Body of pancreas (tissue), 4 donors: Measurements from ENCODE around the gene ING5. TPM values are rescaled to one million over a fixed set of nuclear protein-coding genes. Genes with fewer than 3 reads are reported as not detected.

Experiments
- ATAC-seq: fragments of 150-250 bp; one replicate; pipeline ENCODE4 v1.9.1; 2016
- DNase-seq, 4 donors: peaks; one replicate each; pipeline ENCODE4 v3.0.0-alpha.2; 2019
- H3K27ac ChIP-seq, 4 donors: fragments of 200-600 bp; sonication (generic); 1 replicate in 3 of 4; 2 replicates in 1 of 4; pipeline versions ENCODE4 v1.5.1 to v1.6.1; 2016 to 2019; ENCODE audit warnings: mild to moderate bottlenecking in 1 of 4, mixed read lengths in 1 of 4, moderate library complexity in 1 of 4
- H3K27me3 ChIP-seq, 2 donors: fragments of 200-600 bp; sonication (generic); one replicate each; pipeline ENCODE4 v1.6.0; 2016; ENCODE audit warnings: mild to moderate bottlenecking in 1 of 2
- H3K36me3 ChIP-seq, 2 donors: fragments of 200-600 bp; sonication (generic); replicated peaks in 1 of 2; 2 replicates each; pipeline ENCODE4 v1.5.1; 2016; ENCODE audit warnings: low read depth in 2 of 2; ENCODE audit not compliant: insufficient read depth in 1 of 2
- H3K4me1 ChIP-seq: fragments of 200-600 bp; sonication (generic); one replicate; pipeline ENCODE4 v1.6.0; 2016
- H3K4me3 ChIP-seq, 2 donors: fragments of 200-600 bp; sonication (generic); 1 replicate in 1 of 2; 2 replicates in 1 of 2; pipeline ENCODE4 v1.5.1; 2016 to 2019
- H3K9me3 ChIP-seq, 3 donors: fragments of 200-600 bp; sonication (generic); 1 replicate in 2 of 3; 2 replicates in 1 of 3; pipeline ENCODE4 v1.5.1; 2016
- POLR2A ChIP-seq, 3 donors: fragments of 450-650 bp; IDR thresholded peaks; one replicate each; pipeline ENCODE4 v1.6.1; 2016; ENCODE audit warnings: antibody characterized with exemption in 3 of 3, mild to moderate bottlenecking in 2 of 3
- WGBS, 2 donors: methylation state at CpG; one replicate each; pipeline ENCODE4 v1.1.5; 2017; 5-methylcytosine and 5-hydroxymethylcytosine counted together
- intact Hi-C: fragments of 100-400 bp; cut with DNase I; formaldehyde crosslinking; loops from one replicate; pipeline ENCODE4 v1.15.1; 2023
- total RNA-seq, 2 donors: library from RNA; depleted of rRNA; stranded (reverse); fragments of >200 nt; gene quantifications; one replicate each; pipeline ENCODE4 v1.1.0, GENCODE V29; 2016
- TF ChIP-seq, protein P1 (sequence below), 7 experiments: fragments of 450-650 bp in 4 of 7; fragments of 200-600 bp in 3 of 7; sonication (generic) in 3 of 7; IDR thresholded peaks; one replicate each; pipeline ENCODE4 v1.5.1; 2016 to 2019; ENCODE audit warnings: antibody characterized with exemption in 7 of 7

Gene ING5
- total RNA-seq, 2 donors from 2014 or later: 28.5 to 89.0 TPM

DNA sequence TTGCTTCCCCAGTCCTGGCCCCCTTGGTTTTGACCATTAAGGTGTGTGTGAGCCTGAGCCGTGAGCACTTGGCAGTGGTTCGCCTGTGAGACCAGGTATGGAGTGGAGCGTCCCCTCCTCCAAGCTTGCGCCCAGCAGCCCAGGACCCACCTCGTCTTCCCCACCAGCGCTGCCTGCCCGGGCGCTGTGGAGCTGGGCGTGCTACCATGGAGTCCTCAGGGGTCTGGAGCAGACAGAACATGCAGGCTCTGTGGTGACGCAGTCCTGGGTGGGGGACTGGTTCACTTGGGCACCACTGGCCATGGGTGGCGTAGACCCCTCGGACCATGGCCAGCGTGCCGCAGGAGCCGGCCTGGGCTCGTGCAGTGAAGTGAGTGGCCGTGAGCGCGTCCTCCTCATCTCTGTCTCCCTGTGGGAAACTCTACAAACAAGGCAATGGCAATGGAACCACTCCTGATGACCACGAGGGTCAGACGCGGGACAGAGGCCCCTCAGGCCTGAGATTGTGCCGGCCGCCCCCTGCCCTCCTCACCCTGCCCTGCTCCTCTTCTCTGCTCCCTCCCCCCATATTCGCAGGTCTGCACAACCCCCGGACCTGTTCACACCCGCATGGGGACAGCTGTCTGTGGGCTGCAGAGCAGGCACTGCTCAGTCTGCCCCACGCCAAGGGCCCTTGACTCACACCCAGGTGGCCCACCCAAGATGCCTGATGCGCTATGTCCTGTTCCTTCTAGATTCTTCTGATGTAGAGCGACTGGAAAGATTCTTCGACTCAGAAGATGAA is 30.2 kb upstream of the ING5 start:
- intact Hi-C loops: no loop called here
- Histone ChIP-seq H3K27ac (no peak overlapping the region), H3K9me3 (no peaks in the 10 kb centered on the region), H3K27me3 (no peaks in the 10 kb centered on the region), H3K4me3 (no peak overlapping the region), H3K36me3 (peaks cover 7 to 27% of the 10 kb centered on the region in 2 donors), H3K4me1 (no peaks in the 10 kb centered on the region)
- TF ChIP-seq, protein P1, sequence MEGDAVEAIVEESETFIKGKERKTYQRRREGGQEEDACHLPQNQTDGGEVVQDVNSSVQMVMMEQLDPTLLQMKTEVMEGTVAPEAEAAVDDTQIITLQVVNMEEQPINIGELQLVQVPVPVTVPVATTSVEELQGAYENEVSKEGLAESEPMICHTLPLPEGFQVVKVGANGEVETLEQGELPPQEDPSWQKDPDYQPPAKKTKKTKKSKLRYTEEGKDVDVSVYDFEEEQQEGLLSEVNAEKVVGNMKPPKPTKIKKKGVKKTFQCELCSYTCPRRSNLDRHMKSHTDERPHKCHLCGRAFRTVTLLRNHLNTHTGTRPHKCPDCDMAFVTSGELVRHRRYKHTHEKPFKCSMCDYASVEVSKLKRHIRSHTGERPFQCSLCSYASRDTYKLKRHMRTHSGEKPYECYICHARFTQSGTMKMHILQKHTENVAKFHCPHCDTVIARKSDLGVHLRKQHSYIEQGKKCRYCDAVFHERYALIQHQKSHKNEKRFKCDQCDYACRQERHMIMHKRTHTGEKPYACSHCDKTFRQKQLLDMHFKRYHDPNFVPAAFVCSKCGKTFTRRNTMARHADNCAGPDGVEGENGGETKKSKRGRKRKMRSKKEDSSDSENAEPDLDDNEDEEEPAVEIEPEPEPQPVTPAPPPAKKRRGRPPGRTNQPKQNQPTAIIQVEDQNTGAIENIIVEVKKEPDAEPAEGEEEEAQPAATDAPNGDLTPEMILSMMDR (IDR thresholded peaks at IDR 0.05): no peak
- no peak for TF ChIP-seq POLR2A (IDR thresholded peaks at IDR 0.05)
- ATAC-seq: no peak
- DNase-seq: no peak
- WGBS, 2 donors: 94 to 100% methylated on average over 11 to 26 of the region's 31 CpGs

GRCh38 chr2:241672243-241673188 is 29.3 kb upstream of the ING5 start:
- Histone ChIP-seq H3K4me3 (no peak overlapping the region), H3K27ac (no peak overlapping the region), H3K4me1 (no peaks in the 10 kb centered on the region), H3K9me3 (no peaks in the 10 kb centered on the region), H3K27me3 (no peaks in the 10 kb centered on the region), H3K36me3 (peaks cover 6 to 24% of the 10 kb centered on the region in 2 donors)
- no peak for ATAC-seq
- no peak for TF ChIP-seq POLR2A (IDR thresholded peaks at IDR 0.05)
- TF ChIP-seq, protein P1 (IDR thresholded peaks at IDR 0.05): no peak
- WGBS, 2 donors: 89 to 92% methylated on average over 8 to 41 of the region's 42 CpGs
- DNase-seq: no peak
- intact Hi-C loops: no loop called here

DNA sequence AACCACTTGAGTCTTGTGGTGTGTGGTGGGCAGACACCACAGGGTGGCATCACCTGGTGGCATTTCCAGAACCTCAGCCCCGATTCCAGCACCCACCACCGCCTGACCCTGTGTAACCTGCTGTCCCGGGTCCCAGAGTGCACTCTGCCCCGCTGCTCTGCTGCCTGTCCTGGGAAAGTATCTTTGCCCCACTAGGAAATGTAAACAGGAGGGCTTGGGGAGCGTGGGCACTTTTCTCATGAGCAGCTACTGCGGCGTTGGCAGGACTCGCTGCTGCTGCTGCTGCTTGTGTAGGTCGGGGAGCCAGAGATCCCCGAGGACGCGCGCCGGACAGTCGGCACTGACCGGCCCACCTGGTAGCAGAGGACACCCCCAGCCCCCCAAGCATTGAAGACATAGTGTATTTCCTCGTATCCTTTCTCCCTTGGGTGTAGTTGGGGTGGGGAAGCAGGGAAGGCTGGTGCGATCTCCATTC is 28.6 kb upstream of the ING5 start:
- intact Hi-C loops: no loop called here
- Histone ChIP-seq H3K36me3 (peaks cover 0 to 19% of the 10 kb centered on the region in 2 donors), H3K27me3 (no peaks in the 10 kb centered on the region), H3K27ac (no peak overlapping the region), H3K4me3 (no peak overlapping the region), H3K4me1 (no peaks in the 10 kb centered on the region), H3K9me3 (no peaks in the 10 kb centered on the region)
- TF ChIP-seq, protein P1 (IDR thresholded peaks at IDR 0.05): no peak
- no peak for TF ChIP-seq POLR2A (IDR thresholded peaks at IDR 0.05)
- WGBS, 2 donors: 91 to 93% methylated on average over 10 to 18 of the region's 18 CpGs
- no peak for DNase-seq
- ATAC-seq: no peak

DNA sequence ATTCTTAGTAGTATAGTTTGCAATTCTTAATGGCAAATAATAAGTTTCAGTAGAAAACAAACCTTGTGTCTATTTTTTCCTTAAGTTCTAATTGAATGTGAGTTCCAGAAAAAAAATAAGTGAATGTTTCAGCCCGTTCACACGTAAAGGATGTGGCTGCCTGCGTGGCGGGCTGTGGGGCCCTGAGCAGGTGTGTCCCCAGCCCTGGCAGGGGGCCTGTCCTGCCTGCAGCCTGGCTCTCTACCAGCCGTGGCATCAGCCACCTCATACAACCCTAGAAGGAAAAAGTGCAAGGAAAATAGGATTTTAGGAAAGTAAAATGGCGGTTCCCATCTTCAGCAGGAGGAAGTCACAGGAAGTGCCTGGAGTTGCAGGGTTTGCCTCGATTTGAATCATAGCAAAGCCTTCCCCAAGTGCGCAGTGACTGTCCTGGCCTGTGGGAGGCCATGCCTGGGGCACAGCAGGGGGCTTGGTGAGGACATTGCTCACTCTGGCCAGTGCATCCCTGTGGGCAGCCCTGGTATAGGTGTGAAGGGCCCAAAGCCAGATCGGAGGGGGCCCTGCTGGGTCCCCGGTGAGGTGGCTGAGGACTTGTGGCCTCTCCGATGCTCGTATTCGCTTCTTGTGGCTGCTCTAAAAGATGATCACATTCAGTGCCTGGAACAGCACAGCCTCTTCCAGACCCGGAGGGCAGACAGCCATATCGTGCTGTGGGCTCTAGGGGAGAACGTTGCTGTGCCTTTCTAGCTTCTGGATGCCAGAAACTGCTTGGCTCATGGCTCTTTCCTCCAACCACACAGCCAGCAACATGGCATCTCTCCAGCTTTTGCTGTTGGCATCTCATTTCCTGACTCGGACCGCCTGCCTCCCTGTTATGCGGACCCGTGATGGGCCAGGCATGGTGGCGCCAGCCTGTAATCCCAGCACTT is 27.8 kb upstream of the ING5 start:
- Histone ChIP-seq H3K36me3 (peaks cover 0 to 14% of the 10 kb centered on the region in 2 donors), H3K27ac (no peak overlapping the region), H3K9me3 (no peaks in the 10 kb centered on the region), H3K4me1 (no peaks in the 10 kb centered on the region), H3K4me3 (no peak overlapping the region), H3K27me3 (no peaks in the 10 kb centered on the region)
- no peak for ATAC-seq
- intact Hi-C loops: no loop called here
- TF ChIP-seq, protein P1 (IDR thresholded peaks at IDR 0.05): no peak
- no peak for TF ChIP-seq POLR2A (IDR thresholded peaks at IDR 0.05)
- 87% methylated on average over 14 to 20 of the region's 21 CpGs for WGBS, 2 donors
- DNase-seq: no peak
